KMS-11 (cell line): ENCODE results near the gene C2orf76.

Experiments
- H2AFZ ChIP-seq: fragments of 200-600 bp; sonication (generic); 2 replicates; pipeline ENCODE4 v1.6.1; 2016; ENCODE audit warnings: antibody characterized with exemption, mixed run types, low read depth
- H3K27ac ChIP-seq: fragments of 200-600 bp; sonication (generic); 2 replicates; pipeline ENCODE4 v1.6.1; 2016; ENCODE audit warnings: mild to moderate bottlenecking, mixed run types
- H3K27me3 ChIP-seq: fragments of 200-600 bp; sonication (generic); 2 replicates; pipeline ENCODE4 v1.6.1; 2017; ENCODE audit warnings: mild to moderate bottlenecking, low read depth, mixed run types, moderate library complexity; ENCODE audit not compliant: insufficient read depth
- H3K36me3 ChIP-seq: fragments of 200-600 bp; sonication (generic); 2 replicates; pipeline ENCODE4 v1.6.1; 2017; ENCODE audit warnings: mild to moderate bottlenecking, mixed run types; ENCODE audit not compliant: insufficient read depth
- H3K4me1 ChIP-seq: fragments of 200-600 bp; sonication (generic); 2 replicates; pipeline ENCODE4 v1.6.1; 2016; ENCODE audit warnings: mild to moderate bottlenecking, low read depth, mixed run types; ENCODE audit not compliant: poor library complexity, severe bottlenecking
- H3K4me2 ChIP-seq: fragments of 200-600 bp; sonication (generic); 2 replicates; pipeline ENCODE4 v1.7.0; 2016; ENCODE audit warnings: mild to moderate bottlenecking, mixed run types
- H3K4me3 ChIP-seq: fragments of 200-600 bp; sonication (generic); IDR thresholded peaks from 2 replicates; pipeline ENCODE4 v1.6.1; 2017; ENCODE audit warnings: low read depth, low read length, mixed read lengths; ENCODE audit not compliant: insufficient read depth
- H3K79me2 ChIP-seq: fragments of 200-600 bp; sonication (generic); 2 replicates; pipeline ENCODE4 v1.6.1; 2016; ENCODE audit warnings: low read depth, mixed run types; ENCODE audit not compliant: insufficient read depth
- H3K9ac ChIP-seq: fragments of 200-600 bp; sonication (generic); 2 replicates; pipeline ENCODE4 v1.6.1; 2016; ENCODE audit warnings: mild to moderate bottlenecking, mixed run types
- H4K20me1 ChIP-seq: fragments of 200-600 bp; sonication (generic); 2 replicates; pipeline ENCODE4 v1.6.1; 2016; ENCODE audit warnings: mild to moderate bottlenecking, mixed run types; ENCODE audit not compliant: insufficient read depth
- CTCF ChIP-seq: fragments of 200-600 bp; sonication (generic); conservative IDR thresholded peaks from 2 replicates; pipeline ENCODE4 v1.6.1; 2017; ENCODE audit warnings: low read depth, mild to moderate bottlenecking, antibody characterized with exemption, low read length, moderate library complexity, mixed read lengths

The C2orf76 gene

GRCh38 chr2:119339562-119339923 lies 27.1 kb downstream of the C2orf76 start:
- no peak for TF ChIP-seq CTCF
- Histone ChIP-seq H3K4me2 (no peak overlapping the region), H3K36me3 (no peaks in the 10 kb centered on the region), H3K27ac (no peak overlapping the region), H3K4me1 (no peaks in the 10 kb centered on the region), H3K4me3 (no peak overlapping the region), H3K9ac (no peak overlapping the region), H3K27me3 (no peaks in the 10 kb centered on the region), H4K20me1 (no peaks in the 10 kb centered on the region), H2AFZ (no peak overlapping the region), H3K79me2 (no peaks in the 10 kb centered on the region)

GRCh38 chr2:119338826-119339561 lies 27.6 kb downstream of the C2orf76 start:
- Histone ChIP-seq H3K27me3 (no peaks in the 10 kb centered on the region), H3K4me2 (no peak overlapping the region), H3K9ac (no peak overlapping the region), H3K79me2 (no peaks in the 10 kb centered on the region), H4K20me1 (no peaks in the 10 kb centered on the region), H3K27ac (no peak overlapping the region), H3K4me1 (no peaks in the 10 kb centered on the region), H3K36me3 (no peaks in the 10 kb centered on the region), H2AFZ (no peak overlapping the region), H3K4me3 (no peak overlapping the region)
- no peak for TF ChIP-seq CTCF

- Histone ChIP-seq H3K79me2 (no peaks in the 10 kb centered on the region), H3K27me3 (no peaks in the 10 kb centered on the region), H3K36me3 (no peaks in the 10 kb centered on the region), H3K27ac (no peak overlapping the region), H3K9ac (no peak overlapping the region), H3K4me1 (no peaks in the 10 kb centered on the region), H3K4me3 (no peak overlapping the region), H2AFZ (no peak overlapping the region), H3K4me2 (no peak overlapping the region), H4K20me1 (no peaks in the 10 kb centered on the region)
- no peak for TF ChIP-seq CTCF
Measured at GRCh38 chr2:119338272-119338671, 28.4 kb downstream of the C2orf76 start.

GRCh38 chr2:119337749-119338148 lies 28.9 kb downstream of the C2orf76 start:
- Histone ChIP-seq H3K79me2 (no peaks in the 10 kb centered on the region), H2AFZ (no peak overlapping the region), H3K4me2 (no peak overlapping the region), H3K9ac (no peak overlapping the region), H3K4me3 (no peak overlapping the region), H3K36me3 (no peaks in the 10 kb centered on the region), H3K4me1 (no peaks in the 10 kb centered on the region), H3K27ac (no peak overlapping the region), H3K27me3 (no peaks in the 10 kb centered on the region), H4K20me1 (no peaks in the 10 kb centered on the region)
- TF ChIP-seq CTCF, result no peak
